Measurements from ENCODE around the gene CFAP97. TPM values are rescaled to one million over a fixed set of nuclear protein-coding genes. Genes with fewer than 3 reads are reported as not detected.

CFAP97 gene
- total and polyA plus RNA-seq, 2 donors from 2014 or later, result 8.0 to 39.4 TPM

- intact Hi-C loops (cut with DNase I), result no loop called here
- H3K9me3 ChIP-seq (ENCODE audit: control insufficient read depth in 2 of 3, insufficient read depth in 1 of 3, low read length in 3 of 3), result no peaks in the 10 kb centered on the region
- peaks cover 0 to 17% (median 7%) of the 10 kb centered on the region in 3 donors for H3K36me3 ChIP-seq (ENCODE audit: control insufficient read depth in 2 of 3, insufficient read depth in 3 of 3, low read length in 3 of 3)
- H3K4me1 ChIP-seq (ENCODE audit: control insufficient read depth in 2 of 3, insufficient read depth in 2 of 3, low read depth in 1 of 3, low read length in 3 of 3), result no peaks in the 10 kb centered on the region
- no peak overlapping the region for H3K4me3 ChIP-seq (ENCODE audit: low read length in 3 of 3)
- no peak overlapping the region for H3K27ac ChIP-seq (ENCODE audit: low read depth in 2 of 2, low read length in 2 of 2)
- FAIRE-seq (peak; percentile 15), DNase-seq (no peak)
- TF ChIP-seq CTCF (IDR thresholded peaks at IDR 0.05; ENCODE audit: borderline replicate concordance, extremely low read depth, insufficient read depth), result no peak
- no peaks in the 10 kb centered on the region for H3K27me3 ChIP-seq (ENCODE audit: control insufficient read depth, insufficient read depth, low read length)
- no peak overlapping the region for H3K9ac ChIP-seq (ENCODE audit: low read length in 3 of 3)
These were observed 14.0 kb downstream of the CFAP97 start for GRCh38 chr4:185189606-185190305.

- Histone ChIP-seq H3K36me3 (ENCODE audit: control insufficient read depth in 2 of 3, insufficient read depth in 3 of 3, low read length in 3 of 3) (peaks cover 0 to 17% (median 7%) of the 10 kb centered on the region in 3 donors), H3K9ac (ENCODE audit: low read length in 3 of 3) (no peak overlapping the region), H3K27ac (ENCODE audit: low read depth in 2 of 2, low read length in 2 of 2) (no peak overlapping the region), H3K4me1 (ENCODE audit: control insufficient read depth in 2 of 3, insufficient read depth in 2 of 3, low read depth in 1 of 3, low read length in 3 of 3) (no peaks in the 10 kb centered on the region), H3K4me3 (ENCODE audit: low read length in 3 of 3) (no peak overlapping the region), H3K27me3 (ENCODE audit: control insufficient read depth, insufficient read depth, low read length) (no peaks in the 10 kb centered on the region), H3K9me3 (ENCODE audit: control insufficient read depth in 2 of 3, insufficient read depth in 1 of 3, low read length in 3 of 3) (no peaks in the 10 kb centered on the region)
- no peak for TF ChIP-seq CTCF (IDR thresholded peaks at IDR 0.05; ENCODE audit: borderline replicate concordance, extremely low read depth, insufficient read depth)
- FAIRE-seq (peak; percentile 11), DNase-seq (no peak)
- intact Hi-C loops (cut with DNase I), result no loop called here
These were observed 17.0 kb downstream of the CFAP97 start for GRCh38 chr4:185186769-185187168.

GRCh38 chr4:185183622-185184281, 20.0 kb downstream of the CFAP97 start:
- Histone ChIP-seq H3K4me1 (ENCODE audit: control insufficient read depth in 2 of 3, insufficient read depth in 2 of 3, low read depth in 1 of 3, low read length in 3 of 3) (no peaks in the 10 kb centered on the region), H3K9me3 (ENCODE audit: control insufficient read depth in 2 of 3, insufficient read depth in 1 of 3, low read length in 3 of 3) (no peaks in the 10 kb centered on the region), H3K9ac (ENCODE audit: low read length in 3 of 3) (no peak overlapping the region), H3K27ac (ENCODE audit: low read depth in 2 of 2, low read length in 2 of 2) (no peak overlapping the region), H3K36me3 (ENCODE audit: control insufficient read depth in 2 of 3, insufficient read depth in 3 of 3, low read length in 3 of 3) (peaks cover 0 to 2% (median 2%) of the 10 kb centered on the region in 3 donors), H3K27me3 (ENCODE audit: control insufficient read depth, insufficient read depth, low read length) (no peaks in the 10 kb centered on the region), H3K4me3 (ENCODE audit: low read length in 3 of 3) (no peak overlapping the region)
- peak; percentile 72 for TF ChIP-seq CTCF (IDR thresholded peaks at IDR 0.05; ENCODE audit: borderline replicate concordance, extremely low read depth, insufficient read depth)
- DNase-seq (peak in 4 of 5 donors; percentile 57 to 93 (median 79)), FAIRE-seq (peak; percentile 97)
- intact Hi-C loops (cut with DNase I), result no loop called here

Measured in kidney (tissue), 14 donors.